ENCODE measurements around the gene TIMP3. TPM values are rescaled to one million over a fixed set of nuclear protein-coding genes. Genes with fewer than 3 reads are reported as not detected.

The TIMP3 gene
- polyA plus RNA-seq, 3 donors = not detected

DNA sequence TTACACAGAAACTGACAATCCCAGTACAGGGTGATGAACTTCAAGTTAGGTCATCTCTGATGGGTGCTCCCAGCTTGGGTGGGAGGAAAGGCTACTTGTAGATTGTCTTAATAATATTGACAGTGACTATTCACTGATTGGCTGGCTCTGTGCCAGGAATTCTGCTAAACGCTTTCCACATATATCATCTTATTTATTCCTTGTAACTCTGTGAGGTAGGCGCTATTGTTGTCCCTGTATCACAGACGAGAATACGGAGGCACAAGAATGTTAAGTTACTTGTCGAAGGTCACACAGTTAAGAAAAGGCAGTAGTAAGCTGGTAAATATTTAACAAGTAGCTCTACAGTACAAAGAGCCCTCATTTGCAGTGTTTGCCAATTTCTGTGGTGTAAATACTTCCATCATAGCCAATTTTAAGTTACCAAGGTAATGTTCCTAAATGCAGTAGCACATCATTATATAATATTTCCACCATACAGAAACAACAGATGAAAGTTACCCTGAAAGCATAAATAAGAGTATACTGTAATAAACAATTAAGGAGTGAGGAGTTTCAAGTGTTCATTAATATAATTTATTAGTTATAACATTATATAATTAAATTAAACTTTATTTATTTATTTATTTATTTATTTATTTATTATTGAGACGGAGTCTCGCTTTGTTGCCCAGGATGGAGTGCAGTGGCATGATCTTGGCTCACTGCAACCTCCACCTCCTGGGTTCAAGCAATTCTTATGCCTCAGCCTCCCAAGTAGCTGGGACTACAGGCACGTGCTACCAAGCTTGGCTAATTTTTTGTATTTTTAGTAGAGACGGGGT lies 11.5 kb upstream of the TIMP3 start:
- Mint-ChIP-seq H3K27ac (no peak overlapping the region), H3K9me3 (no peaks in the 10 kb centered on the region), H3K36me3 (no peaks in the 10 kb centered on the region), H3K4me1 (no peaks in the 10 kb centered on the region), H3K4me3 (no peak overlapping the region), H3K27me3 (ENCODE audit: low read depth in 3 of 3) (peaks cover 0 to 3% (median 3%) of the 10 kb centered on the region in 3 donors)
- Histone ChIP-seq H3K9me3 (replicated peaks in 1 of 2; ENCODE audit: control insufficient read depth in 1 of 2, insufficient read depth in 1 of 2, low read length in 2 of 2) (no peaks in the 10 kb centered on the region), H3K79me2 (ENCODE audit: insufficient read depth, low read length) (no peaks in the 10 kb centered on the region), H3K4me1 (ENCODE audit: control insufficient read depth in 1 of 2, insufficient read depth in 2 of 2, low read length in 2 of 2) (no peaks in the 10 kb centered on the region), H3K9ac (ENCODE audit: insufficient read depth, low read length, poor library complexity, severe bottlenecking) (no peak overlapping the region), H3K4me2 (replicated peaks; ENCODE audit: extremely low read depth, low read length, poor library complexity, severe bottlenecking) (no peak overlapping the region), H2AFZ (ENCODE audit: insufficient read depth, low read depth, low read length, poor library complexity, severe bottlenecking) (no peak overlapping the region), H3K27ac (ENCODE audit: low read depth in 1 of 2, low read length in 2 of 2) (no peak overlapping the region), H3K27me3 (ENCODE audit: control insufficient read depth in 2 of 2, insufficient read depth in 2 of 2, low read length in 2 of 2) (no peaks in the 10 kb centered on the region), H3K36me3 (replicated peaks in 1 of 2; ENCODE audit: control insufficient read depth in 1 of 2, insufficient read depth in 2 of 2, low read length in 2 of 2) (no peaks in the 10 kb centered on the region), H4K20me1 (ENCODE audit: insufficient read depth, low read length) (no peaks in the 10 kb centered on the region), H3K4me3 (replicated peaks in 1 of 3; ENCODE audit: low read depth in 2 of 3, low read length in 3 of 3) (no peak overlapping the region)
- TF ChIP-seq, protein P1, sequence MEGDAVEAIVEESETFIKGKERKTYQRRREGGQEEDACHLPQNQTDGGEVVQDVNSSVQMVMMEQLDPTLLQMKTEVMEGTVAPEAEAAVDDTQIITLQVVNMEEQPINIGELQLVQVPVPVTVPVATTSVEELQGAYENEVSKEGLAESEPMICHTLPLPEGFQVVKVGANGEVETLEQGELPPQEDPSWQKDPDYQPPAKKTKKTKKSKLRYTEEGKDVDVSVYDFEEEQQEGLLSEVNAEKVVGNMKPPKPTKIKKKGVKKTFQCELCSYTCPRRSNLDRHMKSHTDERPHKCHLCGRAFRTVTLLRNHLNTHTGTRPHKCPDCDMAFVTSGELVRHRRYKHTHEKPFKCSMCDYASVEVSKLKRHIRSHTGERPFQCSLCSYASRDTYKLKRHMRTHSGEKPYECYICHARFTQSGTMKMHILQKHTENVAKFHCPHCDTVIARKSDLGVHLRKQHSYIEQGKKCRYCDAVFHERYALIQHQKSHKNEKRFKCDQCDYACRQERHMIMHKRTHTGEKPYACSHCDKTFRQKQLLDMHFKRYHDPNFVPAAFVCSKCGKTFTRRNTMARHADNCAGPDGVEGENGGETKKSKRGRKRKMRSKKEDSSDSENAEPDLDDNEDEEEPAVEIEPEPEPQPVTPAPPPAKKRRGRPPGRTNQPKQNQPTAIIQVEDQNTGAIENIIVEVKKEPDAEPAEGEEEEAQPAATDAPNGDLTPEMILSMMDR (IDR thresholded peaks at IDR 0.05) = no peak
- intact Hi-C loops (cut with micrococcal nuclease) = no loop called here
- 100% methylated on average over 2 of the region's 9 CpGs for WGBS (ENCODE audit: insufficient coverage)
- no peak for DNase-seq

DNA sequence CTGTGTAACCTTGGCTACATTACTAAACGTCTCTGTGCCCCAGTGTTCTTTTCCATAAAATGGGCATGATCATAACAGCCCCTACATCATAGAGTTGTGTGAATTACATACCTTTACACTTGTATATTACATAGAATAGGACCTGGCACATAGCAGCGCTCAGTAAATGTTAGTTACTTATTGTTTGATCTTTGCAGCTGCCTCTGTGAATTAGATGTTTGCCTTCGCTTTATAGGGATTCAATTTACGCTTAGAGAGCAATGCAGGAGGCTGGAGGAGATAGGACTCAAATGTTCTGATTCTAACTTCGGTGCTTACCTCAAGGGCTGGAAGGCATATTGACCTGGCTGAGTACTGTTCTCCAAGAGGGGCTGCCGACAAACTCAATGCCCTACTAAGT lies 10.4 kb upstream of the TIMP3 start:
- no peak for DNase-seq
- H3K4me3 Mint-ChIP-seq = no peak overlapping the region
- no peaks in the 10 kb centered on the region for H4K20me1 ChIP-seq (ENCODE audit: insufficient read depth, low read length)
- H2AFZ ChIP-seq (ENCODE audit: insufficient read depth, low read depth, low read length, poor library complexity, severe bottlenecking) = no peak overlapping the region
- peaks cover 0 to 11% (median 4%) of the 10 kb centered on the region in 3 donors for H3K27me3 Mint-ChIP-seq (ENCODE audit: low read depth in 3 of 3)
- intact Hi-C loops (cut with micrococcal nuclease) = no loop called here
- no peaks in the 10 kb centered on the region for H3K79me2 ChIP-seq (ENCODE audit: insufficient read depth, low read length)
- no peaks in the 10 kb centered on the region for H3K36me3 ChIP-seq (replicated peaks in 1 of 2; ENCODE audit: control insufficient read depth in 1 of 2, insufficient read depth in 2 of 2, low read length in 2 of 2)
- no peak overlapping the region for H3K27ac Mint-ChIP-seq
- no peak overlapping the region for H3K4me3 ChIP-seq (replicated peaks in 1 of 3; ENCODE audit: low read depth in 2 of 3, low read length in 3 of 3)
- no peak overlapping the region for H3K27ac ChIP-seq (ENCODE audit: low read depth in 1 of 2, low read length in 2 of 2)
- H3K4me1 ChIP-seq (ENCODE audit: control insufficient read depth in 1 of 2, insufficient read depth in 2 of 2, low read length in 2 of 2) = no peaks in the 10 kb centered on the region
- H3K36me3 Mint-ChIP-seq = no peaks in the 10 kb centered on the region
- TF ChIP-seq, protein P1 (IDR thresholded peaks at IDR 0.05) = no peak
- 96% methylated on average over 4 of the region's 6 CpGs for WGBS (ENCODE audit: insufficient coverage)
- no peaks in the 10 kb centered on the region for H3K9me3 ChIP-seq (replicated peaks in 1 of 2; ENCODE audit: control insufficient read depth in 1 of 2, insufficient read depth in 1 of 2, low read length in 2 of 2)
- no peak overlapping the region for H3K9ac ChIP-seq (ENCODE audit: insufficient read depth, low read length, poor library complexity, severe bottlenecking)
- no peak overlapping the region for H3K4me2 ChIP-seq (replicated peaks; ENCODE audit: extremely low read depth, low read length, poor library complexity, severe bottlenecking)
- no peaks in the 10 kb centered on the region for H3K9me3 Mint-ChIP-seq
- no peaks in the 10 kb centered on the region for H3K27me3 ChIP-seq (ENCODE audit: control insufficient read depth in 2 of 2, insufficient read depth in 2 of 2, low read length in 2 of 2)
- no peaks in the 10 kb centered on the region for H3K4me1 Mint-ChIP-seq
